PC-3 (cell line): ENCODE measurements around the gene AFF3. TPM values are rescaled to one million over a fixed set of nuclear protein-coding genes. Genes with fewer than 3 reads are reported as not detected.

Source experiments
- ATAC-seq: fragments of 200-7000 bp; cut with Tn5 transposase; 2 replicates; pipeline ENCODE4 v1.9.1; 2020; ENCODE audit warnings: mild to moderate bottlenecking, moderate library complexity
- BruUV-seq: library from RNA; stranded (reverse); fragments of 400-500 nt; replicated peaks from 2 replicates; lab custom pipeline; 2021; lab: Mats Ljungman, UMichigan
- CTCF ChIA-PET: fragments of 300-600 bp; sonication (Branson Sonifier 250); formaldehyde crosslinking; loops from one replicate; lab custom pipeline; 2022; ENCODE audit warnings: antibody characterized with exemption; lab: Charles Lee
- POLR2A ChIA-PET: fragments of 300-600 bp; sonication (Branson Sonifier 250); formaldehyde crosslinking; loops from one replicate; lab custom pipeline; 2022; ENCODE audit warnings: antibody characterized with exemption; ENCODE audit not compliant: unreplicated experiment; lab: Charles Lee
- DNase-seq: peaks from one replicate; pipeline ENCODE4 v3.0.0-alpha.2; 2015
- H2AFZ ChIP-seq: fragments of 300-600 bp; sonication (generic); 2 replicates; pipeline ENCODE4 v1.6.0; 2016; ENCODE audit warnings: antibody characterized with exemption, low read length
- H3F3A ChIP-seq: fragments of 300-600 bp; sonication (generic); one replicate; pipeline ENCODE4 v1.6.0; 2017; ENCODE audit warnings: antibody characterized with exemption, low read length, control low read depth, mild to moderate bottlenecking; ENCODE audit not compliant: unreplicated experiment
- H3K27ac ChIP-seq: fragments of 300-600 bp; sonication (generic); 2 replicates; pipeline ENCODE4 v1.5.1; 2016; ENCODE audit warnings: mild to moderate bottlenecking, low read length
- H3K27me3 ChIP-seq: fragments of 300-600 bp; sonication (generic); 2 replicates; pipeline ENCODE4 v1.6.1; 2016; ENCODE audit warnings: low read length, mixed read lengths
- H3K36me3 ChIP-seq: fragments of 300-600 bp; sonication (generic); 2 replicates; pipeline ENCODE4 v1.6.1; 2016; ENCODE audit warnings: low read depth, mixed run types, low read length, mixed read lengths
- H3K4me1 ChIP-seq: fragments of 300-600 bp; sonication (generic); 2 replicates; pipeline ENCODE4 v1.5.1; 2016; ENCODE audit warnings: low read length; ENCODE audit not compliant: insufficient read depth
- H3K4me2 ChIP-seq: fragments of 300-600 bp; sonication (generic); 2 replicates; pipeline ENCODE4 v1.6.0; 2016; ENCODE audit warnings: low read length
- H3K4me3 ChIP-seq: fragments of 300-600 bp; sonication (generic); 2 replicates; pipeline ENCODE4 v1.5.1; 2016; ENCODE audit warnings: mild to moderate bottlenecking, low read length, mixed read lengths
- H3K79me2 ChIP-seq: fragments of 300-600 bp; sonication (generic); 2 replicates; pipeline ENCODE4 v1.6.1; 2017; ENCODE audit warnings: low read length, mixed read lengths
- H3K9ac ChIP-seq: fragments of 300-600 bp; sonication (generic); 2 replicates; pipeline ENCODE4 v1.6.0; 2016; ENCODE audit warnings: mild to moderate bottlenecking, low read length
- H3K9me2 ChIP-seq: fragments of 300-600 bp; sonication (generic); replicated peaks from 2 replicates; pipeline ENCODE4 v1.6.1; 2016; ENCODE audit warnings: mixed run types, low read length, mixed read lengths
- H3K9me3 ChIP-seq: fragments of 300-600 bp; sonication (generic); 2 replicates; pipeline ENCODE4 v1.6.1; 2016; ENCODE audit warnings: low read length, mixed read lengths
- H4K20me1 ChIP-seq: fragments of 300-600 bp; sonication (generic); 2 replicates; pipeline ENCODE4 v1.6.1; 2016; ENCODE audit warnings: low read length, mixed read lengths
- EZH2 ChIP-seq: fragments of 300-600 bp; sonication (generic); IDR thresholded peaks from one replicate; pipeline ENCODE4 v1.6.1; 2017; ENCODE audit warnings: antibody characterized with exemption, mild to moderate bottlenecking, low read length; ENCODE audit not compliant: unreplicated experiment
- EZH2phosphoT487 ChIP-seq: fragments of 300-600 bp; sonication (generic); IDR thresholded peaks from 2 replicates; pipeline ENCODE4 v1.6.1; 2018; ENCODE audit warnings: mild to moderate bottlenecking, antibody characterized with exemption, low read length, borderline replicate concordance
- intact Hi-C: fragments of 100-400 bp; cut with micrococcal nuclease; formaldehyde crosslinking; loops from 2 replicates; pipeline ENCODE4 v1.9.0; 2023
- total RNA-seq: library from RNA; depleted of rRNA; stranded (reverse); fragments of >200 nt; gene quantifications from 2 replicates; pipeline ENCODE4 v1.2.3, GENCODE V29; 2014
- TF ChIP-seq, protein P1 (sequence below): fragments of 300-600 bp; sonication (generic); conservative IDR thresholded peaks from 2 replicates; pipeline ENCODE4 v1.5.1; 2017; ENCODE audit warnings: antibody characterized with exemption, low read depth, mild to moderate bottlenecking, low read length

The AFF3 gene
- total RNA-seq, 1 experiment from 2014 or later: 0.04 TPM

DNA sequence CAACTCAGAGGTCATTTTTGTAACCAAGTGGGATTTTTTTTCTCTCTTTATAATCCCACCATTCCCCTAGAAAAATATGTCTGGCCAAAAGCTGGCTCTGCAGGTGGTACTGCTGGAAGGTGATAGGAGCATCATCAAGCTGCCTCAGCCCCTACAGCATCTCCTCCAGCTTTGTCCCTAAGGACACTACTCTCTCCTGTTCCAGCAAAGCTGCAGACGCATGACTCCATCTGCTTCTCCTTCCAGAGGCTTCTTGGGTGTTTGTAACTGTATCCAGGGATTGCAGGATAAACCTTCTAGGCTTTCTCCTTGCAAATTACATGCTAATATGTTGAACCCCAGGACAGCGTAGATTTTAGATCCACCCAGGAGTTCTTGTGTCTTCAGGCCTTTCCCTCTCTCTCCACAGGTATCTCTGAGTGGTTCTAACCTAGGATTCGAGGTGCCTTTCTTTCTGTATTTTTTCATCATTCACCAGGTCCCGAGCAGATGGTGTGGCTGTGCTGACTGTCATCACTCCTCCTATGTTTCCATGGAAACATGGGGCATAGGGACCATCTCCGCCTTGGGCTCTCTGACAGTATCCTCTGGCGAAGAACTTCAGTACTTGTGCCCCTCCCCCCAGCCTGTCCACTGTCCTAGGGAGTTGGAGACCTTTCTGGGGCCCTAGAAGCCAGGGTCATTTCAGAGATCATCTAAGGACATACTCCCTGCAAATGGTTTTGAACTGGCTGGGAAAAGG lies 34.3 kb downstream of the AFF3 start:
- Histone ChIP-seq H3K36me3 (no peaks in the 10 kb centered on the region), H3K4me3 (no peak overlapping the region), H3K9me2 (no peaks in the 10 kb centered on the region), H3K27ac (no peak overlapping the region), H3K27me3 (peaks cover 66% of the 10 kb centered on the region), H2AFZ (no peak overlapping the region), H3K9ac (no peak overlapping the region), H3K79me2 (no peaks in the 10 kb centered on the region), H3F3A (no peaks in the 10 kb centered on the region), H3K4me1 (no peaks in the 10 kb centered on the region), H4K20me1 (no peaks in the 10 kb centered on the region), H3K4me2 (no peak overlapping the region), H3K9me3 (no peaks in the 10 kb centered on the region)
- no peak for DNase-seq
- TF ChIP-seq, protein P1, sequence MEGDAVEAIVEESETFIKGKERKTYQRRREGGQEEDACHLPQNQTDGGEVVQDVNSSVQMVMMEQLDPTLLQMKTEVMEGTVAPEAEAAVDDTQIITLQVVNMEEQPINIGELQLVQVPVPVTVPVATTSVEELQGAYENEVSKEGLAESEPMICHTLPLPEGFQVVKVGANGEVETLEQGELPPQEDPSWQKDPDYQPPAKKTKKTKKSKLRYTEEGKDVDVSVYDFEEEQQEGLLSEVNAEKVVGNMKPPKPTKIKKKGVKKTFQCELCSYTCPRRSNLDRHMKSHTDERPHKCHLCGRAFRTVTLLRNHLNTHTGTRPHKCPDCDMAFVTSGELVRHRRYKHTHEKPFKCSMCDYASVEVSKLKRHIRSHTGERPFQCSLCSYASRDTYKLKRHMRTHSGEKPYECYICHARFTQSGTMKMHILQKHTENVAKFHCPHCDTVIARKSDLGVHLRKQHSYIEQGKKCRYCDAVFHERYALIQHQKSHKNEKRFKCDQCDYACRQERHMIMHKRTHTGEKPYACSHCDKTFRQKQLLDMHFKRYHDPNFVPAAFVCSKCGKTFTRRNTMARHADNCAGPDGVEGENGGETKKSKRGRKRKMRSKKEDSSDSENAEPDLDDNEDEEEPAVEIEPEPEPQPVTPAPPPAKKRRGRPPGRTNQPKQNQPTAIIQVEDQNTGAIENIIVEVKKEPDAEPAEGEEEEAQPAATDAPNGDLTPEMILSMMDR: no peak
- TF ChIP-seq EZH2: no peak
- no peak for TF ChIP-seq EZH2phosphoT487
- ChIA-PET POLR2A (no interaction called here), CTCF (no interaction called here)
- ATAC-seq: no peak
- BruUV-seq: no TSS peak
- intact Hi-C loops: no loop called here

GRCh38 chr2:100107440-100107839 lies 35.0 kb downstream of the AFF3 start:
- Histone ChIP-seq H2AFZ (no peak overlapping the region), H3K4me3 (no peak overlapping the region), H3K9me2 (no peaks in the 10 kb centered on the region), H4K20me1 (no peaks in the 10 kb centered on the region), H3K27me3 (peaks cover 66% of the 10 kb centered on the region), H3K4me2 (no peak overlapping the region), H3K9ac (no peak overlapping the region), H3F3A (no peaks in the 10 kb centered on the region), H3K4me1 (no peaks in the 10 kb centered on the region), H3K27ac (no peak overlapping the region), H3K36me3 (no peaks in the 10 kb centered on the region), H3K9me3 (no peaks in the 10 kb centered on the region), H3K79me2 (no peaks in the 10 kb centered on the region)
- POLR2A ChIA-PET: no interaction called here
- CTCF ChIA-PET: no interaction called here
- intact Hi-C loops: no loop called here
- no peak for ATAC-seq
- TF ChIP-seq EZH2 (no peak), EZH2phosphoT487 (no peak)
- TF ChIP-seq, protein P1: no peak
- no TSS peak for BruUV-seq
- no peak for DNase-seq

DNA sequence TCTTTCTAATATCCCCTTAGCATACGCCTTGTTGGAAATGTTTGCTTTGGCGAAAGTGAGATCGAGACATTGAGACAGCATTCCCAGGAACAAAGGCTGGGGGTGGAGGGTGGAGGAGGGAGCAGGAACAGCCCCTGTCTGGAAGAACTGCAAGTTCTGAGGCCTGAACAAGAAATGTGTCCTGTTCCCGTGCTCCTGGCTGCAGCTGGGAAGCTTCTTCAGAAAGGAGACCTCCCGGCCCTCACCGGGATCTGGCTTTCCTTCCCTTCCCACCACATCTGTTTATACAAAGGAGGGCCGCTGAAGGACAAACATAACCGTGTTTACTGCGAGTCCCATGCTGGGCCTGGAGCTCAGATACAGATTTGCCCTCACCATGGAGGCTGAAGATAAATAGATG lies 35.9 kb downstream of the AFF3 start:
- Histone ChIP-seq H3K9me2 (no peaks in the 10 kb centered on the region), H3K4me2 (no peak overlapping the region), H3K27me3 (peaks cover 57% of the 10 kb centered on the region), H3K9me3 (no peaks in the 10 kb centered on the region), H3K4me3 (no peak overlapping the region), H3F3A (no peaks in the 10 kb centered on the region), H3K36me3 (no peaks in the 10 kb centered on the region), H4K20me1 (no peaks in the 10 kb centered on the region), H3K79me2 (no peaks in the 10 kb centered on the region), H3K4me1 (no peaks in the 10 kb centered on the region), H3K9ac (no peak overlapping the region), H3K27ac (no peak overlapping the region), H2AFZ (no peak overlapping the region)
- DNase-seq (no peak), ATAC-seq (no peak)
- ChIA-PET CTCF (no interaction called here), POLR2A (no interaction called here)
- intact Hi-C loops: no loop called here
- TF ChIP-seq EZH2phosphoT487: no peak
- TF ChIP-seq EZH2: no peak
- TF ChIP-seq, protein P1: no peak
- no TSS peak for BruUV-seq
